GM12872 (cell line): ENCODE measurements around the gene PVALB.

Experiments
- TF ChIP-seq, protein P1 (sequence below): IDR thresholded peaks from 3 replicates; pipeline ENCODE4 v1.5.1; 2011; ENCODE audit warnings: low read depth, mild to moderate bottlenecking, low read length, moderate library complexity; ENCODE audit not compliant: insufficient read depth

Gene PVALB

DNA sequence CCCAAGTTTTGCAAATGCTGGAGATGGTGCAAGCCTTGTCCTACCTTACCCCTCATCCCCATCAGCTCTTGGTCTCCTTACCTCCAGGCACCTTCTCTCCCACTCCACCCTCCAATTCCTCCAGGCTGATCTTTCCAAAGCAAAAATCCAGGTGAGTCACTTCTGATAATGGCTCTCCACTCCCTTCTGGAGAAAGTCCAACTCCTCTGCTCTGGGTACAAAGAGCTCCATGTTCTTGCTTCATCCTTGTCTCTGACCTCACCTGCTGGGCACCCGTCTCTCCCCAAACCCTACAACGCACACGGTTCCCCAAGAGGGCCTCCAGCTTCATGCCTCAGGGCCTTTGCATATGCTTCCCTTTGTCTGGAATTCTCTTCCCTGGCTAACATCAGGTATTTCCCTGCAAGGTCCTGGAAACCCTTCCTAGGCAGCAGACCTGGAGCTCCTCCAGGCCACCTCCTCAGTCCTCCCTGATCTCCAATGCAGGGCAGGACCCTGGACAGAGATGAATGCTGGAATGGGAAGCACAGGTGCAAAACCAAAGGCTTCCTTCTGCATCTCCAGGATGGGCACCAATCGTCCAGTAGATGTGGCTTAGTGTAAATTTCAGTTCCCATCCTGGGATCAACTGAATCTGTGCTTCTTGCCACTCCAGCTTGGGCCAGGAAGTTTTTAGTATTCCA lies 63.6 kb downstream of the PVALB start:
- TF ChIP-seq, protein P1, sequence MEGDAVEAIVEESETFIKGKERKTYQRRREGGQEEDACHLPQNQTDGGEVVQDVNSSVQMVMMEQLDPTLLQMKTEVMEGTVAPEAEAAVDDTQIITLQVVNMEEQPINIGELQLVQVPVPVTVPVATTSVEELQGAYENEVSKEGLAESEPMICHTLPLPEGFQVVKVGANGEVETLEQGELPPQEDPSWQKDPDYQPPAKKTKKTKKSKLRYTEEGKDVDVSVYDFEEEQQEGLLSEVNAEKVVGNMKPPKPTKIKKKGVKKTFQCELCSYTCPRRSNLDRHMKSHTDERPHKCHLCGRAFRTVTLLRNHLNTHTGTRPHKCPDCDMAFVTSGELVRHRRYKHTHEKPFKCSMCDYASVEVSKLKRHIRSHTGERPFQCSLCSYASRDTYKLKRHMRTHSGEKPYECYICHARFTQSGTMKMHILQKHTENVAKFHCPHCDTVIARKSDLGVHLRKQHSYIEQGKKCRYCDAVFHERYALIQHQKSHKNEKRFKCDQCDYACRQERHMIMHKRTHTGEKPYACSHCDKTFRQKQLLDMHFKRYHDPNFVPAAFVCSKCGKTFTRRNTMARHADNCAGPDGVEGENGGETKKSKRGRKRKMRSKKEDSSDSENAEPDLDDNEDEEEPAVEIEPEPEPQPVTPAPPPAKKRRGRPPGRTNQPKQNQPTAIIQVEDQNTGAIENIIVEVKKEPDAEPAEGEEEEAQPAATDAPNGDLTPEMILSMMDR = no peak
